Thymus (tissue), 11 donors: ENCODE results near the gene PXDN. TPM values are rescaled to one million over a fixed set of nuclear protein-coding genes. Genes with fewer than 3 reads are reported as not detected.
"Not testable (repeated sequence)": the region's sequence is repeated elsewhere in the genome, so short reads cannot be mapped to it uniquely, and the experiment has no call there.

Source experiments
- DNase-seq, 9 donors: peaks; one replicate each; pipeline ENCODE4 v3.0.0-alpha.2; 2013; ENCODE audit warnings: low spot score in 9 of 9, low read depth in 6 of 9, missing footprints in 1 of 9
- H3K27ac ChIP-seq, 2 donors: one replicate each; pipeline ENCODE4 v1.5.1; 2013; ENCODE audit warnings: control low read depth in 1 of 2, low read depth in 1 of 2, low read length in 1 of 2, mild to moderate bottlenecking in 1 of 2, moderate library complexity in 1 of 2
- H3K27me3 ChIP-seq, 2 donors: one replicate each; pipeline ENCODE4 v1.5.1; 2013; ENCODE audit warnings: low read length in 1 of 2; ENCODE audit not compliant: control insufficient read depth in 2 of 2, insufficient read depth in 1 of 2
- H3K36me3 ChIP-seq, 2 donors: one replicate each; pipeline ENCODE4 v1.5.1; 2013; ENCODE audit warnings: low read length in 1 of 2, mild to moderate bottlenecking in 1 of 2, moderate library complexity in 1 of 2; ENCODE audit not compliant: control insufficient read depth in 2 of 2, insufficient read depth in 2 of 2
- H3K4me1 ChIP-seq, 2 donors: one replicate each; pipeline ENCODE4 v1.5.1; 2013; ENCODE audit warnings: low read length in 2 of 2; ENCODE audit not compliant: control insufficient read depth in 2 of 2, insufficient read depth in 2 of 2
- H3K4me3 ChIP-seq, 2 donors: one replicate each; pipeline ENCODE4 v1.5.1; 2013; ENCODE audit warnings: low read length in 2 of 2, control low read depth in 1 of 2, mild to moderate bottlenecking in 1 of 2
- H3K9me3 ChIP-seq, 2 donors: one replicate each; pipeline ENCODE4 v1.5.1; 2013; ENCODE audit warnings: low read length in 1 of 2, mild to moderate bottlenecking in 1 of 2; ENCODE audit not compliant: control insufficient read depth in 2 of 2, insufficient read depth in 1 of 2
- WGBS: extraction: QIAGEN DNeasy Blood & Tissue Kit; methylation state at CpG from one replicate; pipeline ENCODE4 v1.1.7; 2013; 5-methylcytosine and 5-hydroxymethylcytosine counted together
- polyA plus RNA-seq: library from polyadenylated mRNA; stranded (reverse); fragments of 200-250 nt; gene quantifications from one replicate; pipeline ENCODE4 v1.2.3, GENCODE V29; 2013
- total RNA-seq: library from RNA; stranded (reverse); fragments of 120-200 nt; gene quantifications from one replicate; pipeline ENCODE4 v1.2.4, GENCODE V29; 2013
- donor health status: healthy.

The PXDN gene
- total and polyA plus RNA-seq, 2 donors: 3.1 to 6.4 TPM

DNA sequence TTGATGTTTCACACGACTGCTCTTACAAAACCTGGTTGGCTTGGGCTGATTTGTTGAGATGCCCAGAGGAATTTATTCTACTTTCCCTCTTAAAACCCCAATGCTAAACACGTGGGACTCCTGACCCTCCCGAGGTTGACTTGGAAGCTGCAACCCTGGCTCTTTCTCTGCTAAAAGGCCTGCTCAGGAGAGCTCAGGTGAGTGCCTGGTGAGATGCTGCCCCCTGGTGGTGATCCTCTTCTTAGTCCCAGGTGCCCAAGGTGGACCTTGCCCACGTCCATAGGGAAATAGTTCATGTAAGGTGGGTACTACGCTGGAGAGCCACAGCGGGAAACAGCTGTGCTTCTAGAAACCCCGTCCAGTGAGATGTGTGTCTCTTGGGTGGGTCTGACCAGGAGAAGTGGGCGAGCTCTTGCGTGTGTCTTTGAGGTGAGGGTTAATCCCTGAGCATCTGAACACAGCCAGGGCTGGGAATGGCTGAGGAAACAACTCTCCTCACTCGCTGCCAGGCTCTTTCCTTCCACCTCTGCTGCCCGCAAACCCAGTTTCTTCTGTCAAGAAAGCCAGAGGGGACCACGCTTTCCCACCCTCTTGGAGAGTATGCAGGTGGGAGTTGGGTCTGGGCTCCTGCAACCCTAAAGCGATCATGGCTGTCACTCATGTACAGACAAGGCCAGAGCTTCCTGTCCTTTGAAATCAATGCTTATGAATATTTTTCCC, 25.5 kb upstream of the PXDN start:
- peaks cover 0 to 6% of the 10 kb centered on the region in 2 donors for H3K27me3 ChIP-seq
- no peaks in the 10 kb centered on the region for H3K9me3 ChIP-seq
- no peak overlapping the region for H3K27ac ChIP-seq
- WGBS: 53% methylated on average over 13 of the region's 13 CpGs
- no peaks in the 10 kb centered on the region for H3K36me3 ChIP-seq
- H3K4me3 ChIP-seq: no peak overlapping the region
- H3K4me1 ChIP-seq: no peaks in the 10 kb centered on the region
- peak in 6 of 9 donors; percentile 22 to 62 (median 38) for DNase-seq

DNA sequence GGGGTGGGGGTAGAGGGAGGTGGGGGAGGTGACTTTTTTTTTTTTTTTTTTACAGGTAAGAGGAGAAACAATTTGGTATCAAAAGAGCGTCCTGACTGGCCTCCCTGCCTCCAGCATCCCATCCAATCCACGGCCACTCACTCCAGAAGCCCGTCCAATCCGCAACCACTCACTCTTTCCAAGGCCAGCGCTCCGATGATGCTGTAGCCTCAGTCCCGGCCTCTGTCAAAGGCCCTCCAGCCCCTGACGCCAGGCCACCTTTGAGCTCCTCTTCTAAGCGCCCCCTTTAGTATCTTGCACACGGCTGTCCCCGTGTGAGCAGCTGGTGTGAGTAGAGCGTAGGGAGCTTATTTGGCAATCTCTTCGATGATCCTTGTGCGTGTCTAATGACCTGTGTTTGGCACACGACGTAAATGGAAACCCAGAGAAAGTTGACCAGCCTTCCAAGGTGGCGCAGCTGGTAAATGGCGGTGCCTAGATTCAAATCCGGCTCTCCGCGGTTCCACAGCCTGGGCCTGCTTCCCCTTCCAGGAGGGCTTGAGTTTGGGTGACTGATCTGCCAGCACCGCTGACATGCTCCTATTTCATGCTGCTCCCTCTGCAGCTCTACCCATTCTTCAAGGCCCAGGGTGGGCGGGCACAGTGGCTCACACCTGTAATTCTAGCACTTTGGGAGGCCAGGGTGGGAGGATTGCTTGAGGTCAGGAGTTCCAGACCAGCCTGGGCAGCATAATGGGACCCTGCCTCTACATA, 23.8 kb upstream of the PXDN start:
- DNase-seq: no peak

DNA sequence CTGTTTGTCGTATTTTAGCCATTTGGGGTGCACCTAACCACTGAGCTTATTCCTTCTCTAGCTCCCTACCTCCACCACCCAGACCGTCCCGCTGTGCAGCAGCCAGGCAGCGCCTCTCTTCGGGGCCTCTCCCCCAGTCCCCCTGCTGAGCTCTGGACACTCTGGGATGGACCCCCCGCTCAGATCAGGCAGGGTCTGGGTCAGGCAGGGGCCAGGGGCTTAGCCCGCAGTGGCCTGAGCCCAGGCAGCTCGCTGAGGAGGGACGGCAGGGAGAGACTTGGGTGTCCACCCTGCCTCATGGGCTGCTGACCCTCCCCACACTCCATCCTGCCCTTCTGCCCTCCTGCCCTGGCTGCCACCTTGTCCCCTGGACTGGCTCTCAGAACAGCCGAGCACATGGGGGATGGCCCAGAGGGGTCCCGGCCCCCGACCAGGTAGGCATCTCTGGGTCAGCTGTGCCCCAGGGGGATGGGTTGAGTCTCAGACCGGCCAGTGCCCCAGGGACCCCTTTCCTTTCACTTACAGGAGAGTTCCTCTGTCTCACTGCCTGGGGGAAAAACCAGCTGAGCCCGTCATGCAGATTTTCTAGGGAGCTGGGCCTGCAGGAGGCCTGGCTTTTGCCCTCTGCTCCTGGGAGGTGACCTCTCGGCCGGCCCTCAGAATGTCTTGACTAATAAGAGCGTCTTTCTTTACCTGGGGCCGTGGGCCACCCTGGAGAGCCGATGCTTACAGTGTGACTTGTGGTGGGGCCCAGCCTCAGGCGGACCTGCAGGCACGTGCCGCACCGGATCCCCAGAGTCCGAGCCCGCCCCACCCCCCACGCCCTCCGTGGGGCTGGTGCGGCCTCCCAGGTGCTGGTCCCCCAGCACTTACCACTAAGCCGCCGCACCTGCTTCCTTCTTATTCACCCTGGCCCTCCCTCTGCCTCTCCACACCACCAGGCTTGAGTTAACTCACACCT, 22.8 kb upstream of the PXDN start:
- no peak for DNase-seq
- Histone ChIP-seq H3K9me3 (no peaks in the 10 kb centered on the region), H3K4me1 (no peaks in the 10 kb centered on the region), H3K27ac (no peak overlapping the region), H3K36me3 (no peaks in the 10 kb centered on the region), H3K4me3 (no peak overlapping the region), H3K27me3 (peaks cover 0 to 6% of the 10 kb centered on the region in 2 donors)
- 68% methylated on average over 30 of the region's 30 CpGs for whole genome bisulfite sequencing

More for the DNA sequence above, 23.8 kb upstream of the PXDN start:
- no peaks in the 10 kb centered on the region for H3K4me1 ChIP-seq
- H3K9me3 ChIP-seq: no peaks in the 10 kb centered on the region
- WGBS: 95% methylated on average over 23 of the region's 23 CpGs
- H3K4me3 ChIP-seq: no peak overlapping the region
- peaks cover 0 to 6% of the 10 kb centered on the region in 2 donors for H3K27me3 ChIP-seq
- H3K27ac ChIP-seq: no peak overlapping the region
- no peaks in the 10 kb centered on the region for H3K36me3 ChIP-seq

DNA sequence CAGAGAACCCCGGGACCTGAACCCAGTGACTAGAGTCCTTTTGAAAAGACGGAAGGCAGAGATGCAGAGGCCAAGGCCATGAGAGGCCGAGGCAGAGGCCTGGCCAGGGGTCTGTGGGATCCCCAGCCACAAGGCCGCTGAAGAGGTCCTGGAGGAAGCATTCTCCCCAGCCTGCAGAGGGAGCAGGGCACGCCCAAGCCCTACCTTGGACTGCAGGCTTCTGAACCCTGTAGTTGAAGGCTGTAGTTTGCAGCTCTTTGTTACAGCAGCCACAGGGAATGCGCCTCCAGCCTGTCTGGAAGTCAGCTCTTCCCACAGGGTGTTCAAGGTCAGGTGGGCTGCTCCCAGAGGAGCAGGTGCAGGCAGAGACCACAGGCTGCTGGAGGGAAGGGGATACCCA, 22.1 kb upstream of the PXDN start:
- H3K36me3 ChIP-seq: no peaks in the 10 kb centered on the region
- H3K4me3 ChIP-seq: no peak overlapping the region
- no peaks in the 10 kb centered on the region for H3K4me1 ChIP-seq
- WGBS: 87% methylated on average over 6 of the region's 6 CpGs
- no peaks in the 10 kb centered on the region for H3K9me3 ChIP-seq
- H3K27ac ChIP-seq: no peak overlapping the region
- DNase-seq: no peak
- H3K27me3 ChIP-seq: peaks cover 0 to 6% of the 10 kb centered on the region in 2 donors

DNA sequence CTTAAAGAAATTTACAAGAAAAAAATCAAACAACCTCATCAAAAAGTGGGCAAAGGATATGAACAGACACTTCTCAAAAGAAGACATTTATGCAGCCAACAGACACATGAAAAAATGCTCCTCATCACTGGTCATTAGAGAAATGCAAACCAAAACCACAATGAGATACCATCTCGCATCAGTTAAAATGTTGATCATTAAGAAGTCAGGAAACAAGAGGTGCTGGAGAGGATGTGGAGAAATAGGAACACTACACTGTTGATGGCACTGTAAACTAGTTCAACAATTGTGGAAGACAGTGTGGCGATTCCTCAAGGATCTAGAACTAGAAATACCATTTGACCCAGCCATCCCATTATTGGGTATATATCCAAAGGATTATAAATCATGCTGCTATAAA, 20.9 kb upstream of the PXDN start:
- not testable (repeated sequence) for H3K36me3 ChIP-seq, H3K27ac ChIP-seq, H3K4me3 ChIP-seq, DNase-seq, H3K27me3 ChIP-seq, H3K9me3 ChIP-seq, H3K4me1 ChIP-seq
- WGBS: 82% methylated on average over 2 of the region's 2 CpGs

DNA sequence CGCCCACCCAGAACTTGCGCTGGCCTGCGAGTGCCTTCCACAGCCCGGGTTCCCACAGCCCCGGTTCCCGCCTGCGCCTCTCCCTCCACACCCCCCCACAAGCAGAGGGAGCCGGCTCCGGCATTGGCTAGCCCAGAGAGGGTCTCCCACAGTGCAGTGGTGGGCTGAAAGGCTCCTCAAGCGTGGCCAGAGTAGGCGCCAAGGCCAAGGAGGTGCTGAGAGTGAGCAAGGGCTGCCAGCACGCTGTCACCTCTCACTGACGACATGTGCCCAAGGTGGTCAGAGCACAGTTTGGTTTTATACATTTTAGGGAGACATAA, 15.3 kb upstream of the PXDN start:
- H3K4me3 ChIP-seq: no peak overlapping the region
- peaks cover 2 to 14% of the 10 kb centered on the region in 2 donors for H3K9me3 ChIP-seq
- 89% methylated on average over 11 of the region's 13 CpGs for WGBS
- no peaks in the 10 kb centered on the region for H3K27me3 ChIP-seq
- H3K36me3 ChIP-seq: no peaks in the 10 kb centered on the region
- DNase-seq: no peak
- no peak overlapping the region for H3K27ac ChIP-seq
- H3K4me1 ChIP-seq: no peaks in the 10 kb centered on the region

DNA sequence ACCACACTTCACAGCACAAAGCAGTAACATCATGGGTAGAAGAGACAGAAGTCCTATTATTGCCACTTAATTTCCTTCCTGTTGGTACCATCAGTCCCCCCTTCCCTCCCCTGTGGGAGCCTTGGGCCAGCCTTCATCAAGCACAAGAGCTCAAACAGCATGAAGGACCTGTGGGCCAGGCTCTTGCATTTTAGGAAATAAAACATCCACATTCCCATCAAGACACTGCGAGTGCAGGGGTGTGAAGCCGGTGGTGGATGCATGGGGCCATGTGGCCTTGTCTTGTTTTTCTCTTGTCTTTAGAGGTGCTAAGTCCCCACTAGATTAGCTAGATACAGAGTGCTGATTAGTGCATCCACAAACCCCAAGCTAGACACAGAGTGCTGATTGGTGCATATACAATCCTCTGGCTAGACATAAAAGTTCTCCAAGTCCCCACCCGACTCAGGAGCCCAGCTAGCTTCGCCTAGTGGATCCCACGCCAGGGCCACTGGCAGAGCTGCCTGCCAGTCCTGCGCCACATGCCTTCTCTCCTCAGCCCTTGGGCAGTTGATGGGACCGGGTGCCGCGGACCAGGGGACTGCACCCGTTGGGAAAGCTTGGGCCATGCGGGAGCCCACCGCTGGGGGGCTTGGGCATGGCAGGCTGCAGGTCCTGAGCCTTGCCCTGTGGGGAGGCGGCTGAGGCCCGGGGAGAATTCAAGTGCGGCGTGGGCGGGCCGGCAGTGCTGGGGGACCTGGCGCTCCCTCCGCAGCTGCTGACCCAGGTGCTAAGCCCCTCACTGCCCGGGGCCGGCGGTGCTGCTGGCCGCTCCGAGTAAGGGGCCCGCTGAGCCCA, 14.7 kb upstream of the PXDN start:
- WGBS: 97% methylated on average over 26 of the region's 26 CpGs

DNA sequence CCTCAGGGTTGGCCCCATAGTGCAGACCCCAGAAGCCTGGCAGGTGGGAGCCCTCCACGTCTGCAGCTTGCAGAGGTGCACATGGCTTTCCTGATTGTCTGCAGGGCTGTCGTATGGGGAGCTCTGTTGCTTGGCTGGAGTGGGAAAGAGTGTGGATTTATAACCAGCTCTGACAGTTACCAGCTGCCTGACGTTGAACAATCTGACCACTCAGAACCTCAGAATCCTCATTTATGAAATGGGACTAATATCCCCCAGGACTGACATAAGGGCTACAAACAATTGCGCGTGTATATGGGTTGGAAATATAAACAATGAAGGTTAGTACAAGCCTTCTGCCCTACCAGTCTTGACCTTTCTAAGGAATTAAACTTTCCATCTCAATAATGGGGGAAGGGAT, 13.9 kb upstream of the PXDN start:
- Histone ChIP-seq H3K27ac (no peak overlapping the region), H3K27me3 (no peaks in the 10 kb centered on the region), H3K36me3 (no peaks in the 10 kb centered on the region), H3K4me3 (no peak overlapping the region), H3K4me1 (no peaks in the 10 kb centered on the region), H3K9me3 (peaks cover 9 to 23% of the 10 kb centered on the region in 2 donors)
- no peak for DNase-seq
- WGBS: 96% methylated on average over 5 of the region's 5 CpGs

More for the DNA sequence above, 14.7 kb upstream of the PXDN start:
- Histone ChIP-seq H3K27me3 (no peaks in the 10 kb centered on the region), H3K9me3 (peaks cover 7 to 20% of the 10 kb centered on the region in 2 donors), H3K36me3 (no peaks in the 10 kb centered on the region), H3K4me3 (no peak overlapping the region), H3K4me1 (no peaks in the 10 kb centered on the region), H3K27ac (no peak overlapping the region)
- DNase-seq: no peak
